NCI-H345 treated with DMSO at 0.1 percent for 48 hours (cell line): ENCODE measurements around the gene SNRPN.
"Not testable (repeated sequence)": the region's sequence is repeated elsewhere in the genome, so short reads cannot be mapped to it uniquely, and the experiment has no call there.

Source experiments
- DNase-seq: peaks from one replicate; lab custom pipeline; 2025; ENCODE audit not compliant: unreplicated experiment; lab: John Stamatoyannopoulos, UW

Gene SNRPN

GRCh38 chr15:24966364-24967103, 11.7 kb downstream of the SNRPN start:
- DNase-seq: no peak

DNA sequence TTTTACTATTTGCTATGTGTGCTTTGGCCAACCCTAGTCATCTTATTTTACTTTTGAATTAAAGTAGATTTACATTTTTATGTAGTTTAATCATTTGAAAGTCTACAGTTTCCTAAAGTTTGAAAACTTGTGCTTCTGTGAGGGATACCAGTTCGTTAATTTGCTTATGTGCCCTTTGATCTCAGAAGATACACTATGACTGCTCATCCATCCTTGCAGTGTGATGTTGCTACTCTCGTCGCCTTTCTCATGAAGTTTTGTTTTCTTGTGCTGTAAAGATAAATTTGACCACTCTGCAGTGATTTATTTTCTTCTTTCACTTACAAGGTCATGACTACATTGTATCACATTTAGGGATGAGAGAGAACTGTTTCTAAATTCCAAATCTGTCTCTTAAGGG, 16.3 kb downstream of the SNRPN start:
- no peak for DNase-seq

DNA sequence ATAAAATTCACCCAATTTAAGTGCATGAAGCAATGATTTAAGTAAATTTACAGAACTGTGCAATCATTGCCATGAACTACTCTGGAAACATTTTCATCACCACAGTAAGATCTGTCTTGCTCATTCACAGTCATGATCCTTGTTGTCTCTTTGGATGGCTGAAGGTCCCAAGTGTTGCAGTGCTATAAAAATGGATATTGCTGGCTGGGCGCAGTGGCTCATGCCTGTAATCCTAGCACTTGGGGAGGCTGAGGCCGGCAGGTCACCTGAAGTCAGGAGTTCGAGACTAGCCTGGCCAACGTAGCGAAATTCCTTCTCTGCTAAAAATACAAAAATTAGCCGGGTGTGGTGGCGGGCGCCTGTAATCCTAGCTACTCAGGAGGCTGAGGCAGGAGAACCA, 17.0 kb downstream of the SNRPN start:
- no peak for DNase-seq

DNA sequence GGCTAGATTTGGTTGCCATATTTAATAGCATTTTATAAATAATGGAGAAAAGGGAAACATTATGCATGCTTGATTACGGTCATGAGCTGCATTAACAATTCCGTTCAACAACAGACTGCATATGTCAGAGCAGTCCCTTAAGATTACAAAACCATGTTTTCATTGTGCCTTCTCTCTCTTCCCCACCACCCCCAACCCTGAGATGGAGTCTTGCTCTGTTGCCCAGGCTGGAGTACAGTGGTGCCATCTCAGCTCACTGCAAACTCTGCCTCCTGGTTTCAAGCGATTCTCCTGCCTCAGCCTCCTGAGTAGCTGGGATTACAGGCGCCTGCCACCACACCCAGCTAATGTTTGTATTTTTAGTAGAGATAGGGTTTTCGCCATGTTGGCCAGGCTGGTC, 17.9 kb downstream of the SNRPN start:
- DNase-seq: not testable (repeated sequence)

GRCh38 chr15:24976932-24977331, 22.1 kb downstream of the SNRPN start:
- DNase-seq: no peak

DNA sequence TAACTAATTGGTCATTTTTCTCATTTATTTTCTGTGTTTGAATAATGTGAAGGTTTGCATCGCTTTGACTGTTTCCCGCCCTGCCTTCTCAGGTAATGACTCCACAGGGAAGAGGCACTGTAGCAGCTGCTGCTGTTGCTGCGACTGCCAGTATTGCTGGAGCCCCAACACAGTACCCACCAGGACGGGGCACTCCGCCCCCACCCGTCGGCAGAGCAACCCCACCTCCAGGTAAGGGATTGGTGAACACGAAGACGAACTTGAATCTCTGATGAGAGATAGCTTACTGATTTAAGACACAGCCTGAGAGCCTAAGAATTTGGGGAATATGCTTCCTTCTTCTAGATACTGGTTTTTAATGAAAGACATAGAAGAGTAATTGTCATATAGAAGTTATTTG, 22.9 kb downstream of the SNRPN start:
- DNase-seq: no peak

DNA sequence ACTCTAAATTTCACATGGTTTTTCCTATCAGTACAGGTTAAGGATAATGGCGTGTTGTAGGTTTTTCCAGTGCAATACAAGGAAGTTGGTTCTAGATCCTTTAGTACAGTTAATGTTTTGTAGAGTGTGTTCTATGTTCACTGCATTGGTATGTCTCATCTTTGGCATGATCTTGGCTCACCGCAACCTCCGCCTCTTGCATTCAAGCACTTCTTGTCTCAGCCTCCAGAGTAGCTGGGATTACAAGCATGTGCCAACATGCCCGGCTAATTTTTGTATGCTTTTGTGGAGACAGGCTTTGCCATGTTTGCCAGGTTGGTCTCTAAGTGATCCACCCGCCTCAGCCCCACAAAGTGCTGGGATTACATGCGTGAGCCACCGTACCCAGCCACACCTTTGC, 30.4 kb downstream of the SNRPN start:
- DNase-seq: no peak

DNA sequence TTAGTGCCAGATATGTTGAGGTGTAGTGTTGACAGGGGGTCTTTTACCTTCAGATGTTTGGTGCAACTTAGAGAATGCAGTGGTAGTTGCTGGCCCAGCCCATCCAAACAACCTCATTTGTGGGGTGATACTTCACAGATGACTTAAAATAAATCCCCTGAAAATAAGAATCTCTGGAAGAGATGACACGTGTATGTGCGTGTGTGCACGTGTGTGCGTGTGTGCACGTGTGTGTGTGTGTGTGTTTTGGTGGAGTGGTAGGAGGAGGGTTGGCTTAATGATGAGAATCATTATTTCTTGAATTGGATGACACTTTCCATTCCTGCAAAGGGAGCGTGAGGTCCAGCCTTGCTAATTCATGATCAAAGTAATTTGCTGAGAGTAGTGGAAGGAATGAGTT, 31.9 kb downstream of the SNRPN start:
- DNase-seq: no peak

- no peak for DNase-seq
These were observed 64.6 kb downstream of the SNRPN start for GRCh38 chr15:25019434-25019833.

GRCh38 chr15:25022233-25022632, 67.4 kb downstream of the SNRPN start:
- DNase-seq: no peak
